AG09309 (cell line): ENCODE results near the gene GPRIN2.

Source experiments
- DNase-seq: peaks from one replicate; pipeline ENCODE4 v3.0.0-alpha.2; 2010; ENCODE audit warnings: low read depth
- H3K4me3 ChIP-seq: 2 replicates; pipeline ENCODE4 v1.5.1; 2011; ENCODE audit warnings: mild to moderate bottlenecking, low read depth, low read length, moderate library complexity; ENCODE audit not compliant: control insufficient read depth
- TF ChIP-seq, protein P1 (sequence below): IDR thresholded peaks from 2 replicates; pipeline ENCODE4 v1.5.1; 2011; ENCODE audit warnings: mild to moderate bottlenecking, low read depth, low read length, inconsistent platforms; ENCODE audit not compliant: insufficient read depth, control insufficient read depth; ENCODE audit errors: missing control alignments

The GPRIN2 gene

DNA sequence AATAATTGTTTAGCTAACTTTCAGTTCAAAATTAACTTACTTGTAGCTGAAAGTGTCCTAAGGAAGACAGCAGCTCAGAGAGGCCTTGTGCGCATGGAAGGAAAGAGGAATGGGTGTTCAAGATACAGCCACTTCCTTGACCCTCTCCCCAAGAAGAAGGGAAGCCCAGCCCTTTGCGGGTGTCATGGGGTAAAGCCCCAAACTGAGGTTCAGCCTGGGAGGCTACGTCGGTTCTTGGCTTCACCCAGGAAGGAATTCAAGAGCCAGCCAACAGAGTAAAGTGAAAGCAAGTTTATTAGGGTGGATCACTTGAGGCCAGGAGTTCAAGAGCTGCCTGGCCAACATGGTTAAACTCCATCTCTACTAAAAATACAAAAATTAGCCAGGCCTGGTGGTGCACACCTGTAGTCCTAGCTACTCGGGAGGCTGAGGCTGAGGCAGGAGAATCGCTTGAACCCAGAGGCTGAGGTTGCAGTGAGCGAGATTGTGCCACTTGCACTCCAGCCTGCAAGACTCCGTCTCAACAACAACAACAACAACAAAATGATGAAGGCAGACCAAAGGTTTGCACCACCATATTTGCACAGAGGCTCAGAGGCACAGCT lies 15.9 kb downstream of the GPRIN2 start:
- TF ChIP-seq, protein P1, sequence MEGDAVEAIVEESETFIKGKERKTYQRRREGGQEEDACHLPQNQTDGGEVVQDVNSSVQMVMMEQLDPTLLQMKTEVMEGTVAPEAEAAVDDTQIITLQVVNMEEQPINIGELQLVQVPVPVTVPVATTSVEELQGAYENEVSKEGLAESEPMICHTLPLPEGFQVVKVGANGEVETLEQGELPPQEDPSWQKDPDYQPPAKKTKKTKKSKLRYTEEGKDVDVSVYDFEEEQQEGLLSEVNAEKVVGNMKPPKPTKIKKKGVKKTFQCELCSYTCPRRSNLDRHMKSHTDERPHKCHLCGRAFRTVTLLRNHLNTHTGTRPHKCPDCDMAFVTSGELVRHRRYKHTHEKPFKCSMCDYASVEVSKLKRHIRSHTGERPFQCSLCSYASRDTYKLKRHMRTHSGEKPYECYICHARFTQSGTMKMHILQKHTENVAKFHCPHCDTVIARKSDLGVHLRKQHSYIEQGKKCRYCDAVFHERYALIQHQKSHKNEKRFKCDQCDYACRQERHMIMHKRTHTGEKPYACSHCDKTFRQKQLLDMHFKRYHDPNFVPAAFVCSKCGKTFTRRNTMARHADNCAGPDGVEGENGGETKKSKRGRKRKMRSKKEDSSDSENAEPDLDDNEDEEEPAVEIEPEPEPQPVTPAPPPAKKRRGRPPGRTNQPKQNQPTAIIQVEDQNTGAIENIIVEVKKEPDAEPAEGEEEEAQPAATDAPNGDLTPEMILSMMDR, result no peak
- no peak for DNase-seq
- no peak overlapping the region for H3K4me3 ChIP-seq

DNA sequence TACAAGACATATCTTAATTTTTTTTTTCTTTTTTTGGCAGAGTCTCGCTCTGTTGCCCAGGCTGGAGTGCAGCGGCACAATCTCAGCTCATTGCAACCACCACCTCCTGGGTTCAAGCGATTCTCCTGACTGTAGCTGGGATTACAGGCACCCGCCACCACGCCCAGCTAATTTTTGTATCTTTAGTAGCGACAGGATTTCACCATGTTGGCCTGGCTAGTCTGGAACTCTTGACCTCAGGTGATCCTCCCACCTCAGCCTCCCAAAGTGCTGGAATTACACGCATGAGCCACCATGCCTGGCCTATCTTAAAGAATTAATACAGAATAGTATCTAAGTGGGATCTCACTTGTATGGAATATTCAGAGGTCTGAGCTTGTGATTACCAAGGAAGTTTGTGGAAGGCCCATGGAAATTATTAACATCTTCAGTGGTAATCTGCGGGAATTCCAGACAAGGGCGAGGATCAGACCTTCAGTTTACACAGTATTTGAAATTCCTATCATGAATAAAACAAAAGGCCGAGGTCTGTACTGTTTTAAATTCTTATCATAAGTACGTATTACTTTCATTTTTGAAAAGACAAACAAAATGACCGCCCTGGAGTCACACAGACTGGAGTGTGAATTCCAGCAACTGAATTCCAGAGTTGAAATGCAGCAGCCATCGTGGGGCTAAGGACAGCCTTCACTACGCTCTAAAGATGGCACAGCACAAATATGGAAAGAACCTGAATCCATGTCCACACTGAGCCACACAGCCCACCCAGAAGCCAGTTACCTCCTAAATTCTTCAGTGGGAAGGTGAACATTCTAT lies 16.7 kb downstream of the GPRIN2 start:
- TF ChIP-seq, protein P1, result no peak
- H3K4me3 ChIP-seq, result no peak overlapping the region
- no peak for DNase-seq

DNA sequence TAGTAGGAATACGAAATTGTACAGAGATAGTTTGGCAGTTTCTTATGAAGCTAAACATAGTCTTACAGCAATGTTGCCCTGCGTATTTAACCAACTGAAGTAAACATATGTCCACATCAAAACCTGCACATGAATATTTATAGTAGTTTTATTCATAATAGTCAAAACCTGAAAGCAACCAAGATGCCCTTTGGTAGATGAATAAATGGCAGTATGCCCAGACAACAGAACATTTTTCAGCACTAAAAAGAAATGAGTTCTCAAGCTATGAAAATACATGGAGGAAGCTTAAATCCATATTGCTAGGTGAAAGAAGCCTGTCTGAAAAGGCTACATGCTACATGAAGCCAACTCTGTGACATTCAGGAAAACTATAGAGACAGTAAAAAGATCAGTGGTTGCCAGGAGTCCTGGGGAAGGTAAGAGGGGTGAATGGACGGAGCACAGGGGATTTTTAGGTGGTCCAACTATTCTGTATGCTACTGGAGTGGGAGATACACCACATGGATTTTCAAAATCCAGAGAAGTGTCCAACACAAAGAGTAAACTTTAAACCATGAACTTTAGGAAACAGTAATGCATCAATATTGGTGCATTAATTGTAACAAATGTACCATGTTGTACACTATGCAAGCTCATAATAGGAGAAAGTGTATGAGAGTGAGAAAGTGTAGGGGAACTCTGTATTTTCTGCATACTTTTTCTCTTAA lies 17.6 kb downstream of the GPRIN2 start:
- DNase-seq, result no peak
- no peak overlapping the region for H3K4me3 ChIP-seq
- TF ChIP-seq, protein P1, result no peak

DNA sequence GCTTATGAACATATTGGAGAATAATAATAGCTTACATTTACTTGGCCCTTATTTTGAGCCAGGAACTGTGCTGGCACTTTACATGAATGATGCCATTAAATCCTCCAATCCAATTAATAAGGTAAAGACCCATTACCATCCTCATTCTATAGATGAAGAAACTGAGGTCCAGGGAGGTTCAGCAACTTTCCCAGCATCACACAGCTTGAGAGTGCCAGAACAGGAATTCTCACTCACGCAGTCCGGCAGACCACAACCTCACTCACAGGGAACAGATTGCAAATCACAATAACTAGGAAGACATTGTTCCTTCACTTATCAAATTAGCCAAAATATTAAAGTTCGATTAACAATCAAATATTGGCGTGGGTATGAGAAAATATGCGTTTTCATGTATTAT lies 18.3 kb downstream of the GPRIN2 start:
- H3K4me3 ChIP-seq, result no peak overlapping the region
- TF ChIP-seq, protein P1, result no peak
- DNase-seq, result no peak

DNA sequence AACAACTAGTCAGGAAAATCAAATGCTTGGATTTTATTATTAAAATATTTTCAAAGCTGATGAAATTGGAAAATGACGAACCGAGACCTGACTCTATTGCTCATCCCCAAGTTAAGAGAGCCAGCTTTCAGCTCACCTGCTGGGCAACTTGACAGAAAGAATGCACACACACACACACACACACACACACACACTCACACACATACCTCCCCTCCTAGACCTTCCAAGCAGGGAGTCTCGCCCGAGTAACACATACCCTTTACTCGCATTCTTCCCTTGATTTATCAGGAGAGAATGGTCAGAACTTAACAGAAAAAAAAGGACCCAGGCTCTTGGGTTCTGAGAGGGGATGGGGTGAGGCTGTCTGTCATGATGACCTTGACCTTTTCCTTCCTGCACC lies 19.1 kb downstream of the GPRIN2 start:
- no peak overlapping the region for H3K4me3 ChIP-seq
- TF ChIP-seq, protein P1, result no peak
- no peak for DNase-seq

DNA sequence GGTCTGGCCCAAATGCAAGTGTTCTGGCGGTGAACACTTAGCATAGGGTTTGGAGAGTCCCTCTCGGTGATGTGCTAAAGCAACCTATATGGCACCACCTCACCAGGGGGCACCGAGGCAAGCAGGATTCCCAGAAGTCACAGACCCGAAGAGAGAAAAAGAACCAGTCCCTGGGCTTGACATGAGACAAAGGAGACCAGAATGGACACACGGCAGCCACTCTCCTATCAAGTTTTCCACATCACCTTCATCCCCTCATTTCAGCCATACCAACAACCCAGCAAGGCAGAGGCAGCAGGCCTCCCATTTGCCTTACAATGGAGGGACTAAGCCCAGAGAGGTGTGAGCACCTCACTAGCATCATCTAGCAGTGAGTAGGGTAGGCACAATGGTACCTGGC lies 19.7 kb downstream of the GPRIN2 start:
- TF ChIP-seq, protein P1, result no peak
- no peak for DNase-seq
- no peak overlapping the region for H3K4me3 ChIP-seq
